SK-N-SH (cell line): Measurements from ENCODE around the gene ZCCHC14.
"Not testable (repeated sequence)": the region's sequence is repeated elsewhere in the genome, so short reads cannot be mapped to it uniquely, and the experiment has no call there.

Source experiments
- EZH2phosphoT487 ChIP-seq: fragments of 200-600 bp; sonication (generic); IDR thresholded peaks from 2 replicates; pipeline ENCODE4 v1.6.1; 2017; ENCODE audit warnings: low read depth, mixed run types, mild to moderate bottlenecking, antibody characterized with exemption, moderate library complexity, borderline replicate concordance
- GABPA ChIP-seq: IDR thresholded peaks from 2 replicates; pipeline ENCODE4 v1.4.0; 2012; ENCODE audit warnings: low read depth, mild to moderate bottlenecking
- IRF3 ChIP-seq: fragments of 150-350 bp; IDR thresholded peaks from 2 replicates; pipeline ENCODE4 v1.6.1; 2016; ENCODE audit warnings: mild to moderate bottlenecking, low read depth, low read length
- NFIC ChIP-seq: IDR thresholded peaks from 2 replicates; pipeline ENCODE4 v1.4.0; 2012; ENCODE audit warnings: borderline replicate concordance
- RAD21 ChIP-seq: IDR thresholded peaks from 2 replicates; pipeline ENCODE4 v1.6.1; 2012; ENCODE audit warnings: mild to moderate bottlenecking, low read length
- RCOR1 ChIP-seq: fragments of 150-350 bp; IDR thresholded peaks from 2 replicates; pipeline ENCODE4 v1.6.1; 2017; ENCODE audit warnings: antibody characterized with exemption, low read length
- RFX5 ChIP-seq: IDR thresholded peaks from 2 replicates; pipeline ENCODE4 v1.6.1; 2012; ENCODE audit warnings: mild to moderate bottlenecking, improper control_type of control experiment, low read length
- SMC3 ChIP-seq: IDR thresholded peaks from 2 replicates; pipeline ENCODE4 v1.6.1; 2012; ENCODE audit warnings: low read depth, low read length, improper control_type of control experiment
- TAF1 ChIP-seq: IDR thresholded peaks from 2 replicates; pipeline ENCODE4 v1.6.1; 2012; ENCODE audit warnings: low read depth, mild to moderate bottlenecking, low read length, moderate library complexity, borderline replicate concordance
- USF2 ChIP-seq: fragments of 150-350 bp; IDR thresholded peaks from 2 replicates; pipeline ENCODE4 v1.6.1; 2017; ENCODE audit warnings: antibody characterized with exemption, low read length, low read depth, borderline replicate concordance
- TF ChIP-seq, protein P1 (sequence below): IDR thresholded peaks from 2 replicates; pipeline ENCODE4 v1.6.1; 2012; ENCODE audit warnings: mild to moderate bottlenecking, low read depth, low read length, moderate library complexity
- TF ChIP-seq, protein P2 (sequence below): fragments of 200-600 bp; sonication (generic); IDR thresholded peaks from 2 replicates; pipeline ENCODE4 v1.6.1; 2017; ENCODE audit warnings: antibody characterized with exemption, mild to moderate bottlenecking, moderate library complexity

DNA sequence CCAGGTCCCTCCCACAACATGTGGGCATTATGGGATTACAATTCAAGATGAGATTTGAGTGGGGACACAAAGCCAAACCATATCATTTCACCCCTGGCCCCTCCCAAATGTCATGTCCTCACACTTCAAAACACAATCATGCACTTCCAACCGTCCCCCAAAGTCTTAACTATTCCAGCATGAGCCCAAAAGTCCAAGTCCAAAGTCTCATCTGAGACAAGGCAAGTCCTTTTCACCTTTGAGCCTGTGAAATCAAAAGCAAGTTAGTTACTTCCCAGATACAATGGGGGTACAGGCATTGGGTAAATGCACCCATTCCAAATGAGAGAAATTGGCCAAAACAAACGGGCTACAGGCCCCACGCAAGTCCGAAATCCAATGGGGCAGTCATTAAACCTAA is 17.0 kb upstream of the ZCCHC14 start:
- TF ChIP-seq IRF3, USF2, RAD21, NFIC, RFX5, GABPA, SMC3, EZH2phosphoT487, TAF1, RCOR1: not testable (repeated sequence)
- TF ChIP-seq, protein P1, sequence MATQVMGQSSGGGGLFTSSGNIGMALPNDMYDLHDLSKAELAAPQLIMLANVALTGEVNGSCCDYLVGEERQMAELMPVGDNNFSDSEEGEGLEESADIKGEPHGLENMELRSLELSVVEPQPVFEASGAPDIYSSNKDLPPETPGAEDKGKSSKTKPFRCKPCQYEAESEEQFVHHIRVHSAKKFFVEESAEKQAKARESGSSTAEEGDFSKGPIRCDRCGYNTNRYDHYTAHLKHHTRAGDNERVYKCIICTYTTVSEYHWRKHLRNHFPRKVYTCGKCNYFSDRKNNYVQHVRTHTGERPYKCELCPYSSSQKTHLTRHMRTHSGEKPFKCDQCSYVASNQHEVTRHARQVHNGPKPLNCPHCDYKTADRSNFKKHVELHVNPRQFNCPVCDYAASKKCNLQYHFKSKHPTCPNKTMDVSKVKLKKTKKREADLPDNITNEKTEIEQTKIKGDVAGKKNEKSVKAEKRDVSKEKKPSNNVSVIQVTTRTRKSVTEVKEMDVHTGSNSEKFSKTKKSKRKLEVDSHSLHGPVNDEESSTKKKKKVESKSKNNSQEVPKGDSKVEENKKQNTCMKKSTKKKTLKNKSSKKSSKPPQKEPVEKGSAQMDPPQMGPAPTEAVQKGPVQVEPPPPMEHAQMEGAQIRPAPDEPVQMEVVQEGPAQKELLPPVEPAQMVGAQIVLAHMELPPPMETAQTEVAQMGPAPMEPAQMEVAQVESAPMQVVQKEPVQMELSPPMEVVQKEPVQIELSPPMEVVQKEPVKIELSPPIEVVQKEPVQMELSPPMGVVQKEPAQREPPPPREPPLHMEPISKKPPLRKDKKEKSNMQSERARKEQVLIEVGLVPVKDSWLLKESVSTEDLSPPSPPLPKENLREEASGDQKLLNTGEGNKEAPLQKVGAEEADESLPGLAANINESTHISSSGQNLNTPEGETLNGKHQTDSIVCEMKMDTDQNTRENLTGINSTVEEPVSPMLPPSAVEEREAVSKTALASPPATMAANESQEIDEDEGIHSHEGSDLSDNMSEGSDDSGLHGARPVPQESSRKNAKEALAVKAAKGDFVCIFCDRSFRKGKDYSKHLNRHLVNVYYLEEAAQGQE: not testable (repeated sequence)
- TF ChIP-seq, protein P2, sequence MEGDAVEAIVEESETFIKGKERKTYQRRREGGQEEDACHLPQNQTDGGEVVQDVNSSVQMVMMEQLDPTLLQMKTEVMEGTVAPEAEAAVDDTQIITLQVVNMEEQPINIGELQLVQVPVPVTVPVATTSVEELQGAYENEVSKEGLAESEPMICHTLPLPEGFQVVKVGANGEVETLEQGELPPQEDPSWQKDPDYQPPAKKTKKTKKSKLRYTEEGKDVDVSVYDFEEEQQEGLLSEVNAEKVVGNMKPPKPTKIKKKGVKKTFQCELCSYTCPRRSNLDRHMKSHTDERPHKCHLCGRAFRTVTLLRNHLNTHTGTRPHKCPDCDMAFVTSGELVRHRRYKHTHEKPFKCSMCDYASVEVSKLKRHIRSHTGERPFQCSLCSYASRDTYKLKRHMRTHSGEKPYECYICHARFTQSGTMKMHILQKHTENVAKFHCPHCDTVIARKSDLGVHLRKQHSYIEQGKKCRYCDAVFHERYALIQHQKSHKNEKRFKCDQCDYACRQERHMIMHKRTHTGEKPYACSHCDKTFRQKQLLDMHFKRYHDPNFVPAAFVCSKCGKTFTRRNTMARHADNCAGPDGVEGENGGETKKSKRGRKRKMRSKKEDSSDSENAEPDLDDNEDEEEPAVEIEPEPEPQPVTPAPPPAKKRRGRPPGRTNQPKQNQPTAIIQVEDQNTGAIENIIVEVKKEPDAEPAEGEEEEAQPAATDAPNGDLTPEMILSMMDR: not testable (repeated sequence)
